Epithelial cell of esophagus (primary cell): ENCODE data around the gene ATG7.
"Not testable (repeated sequence)": the region's sequence is repeated elsewhere in the genome, so short reads cannot be mapped to it uniquely, and the experiment has no call there.

ENCODE experiments used
- DNase-seq: peaks from one replicate; pipeline ENCODE4 v3.0.0; 2010; ENCODE audit warnings: low read depth
- H3K4me3 ChIP-seq: 2 replicates; pipeline ENCODE4 v1.5.1; 2011; ENCODE audit warnings: mild to moderate bottlenecking, low read length, control low read depth
- CTCF ChIP-seq: IDR thresholded peaks from 2 replicates; pipeline ENCODE4 v1.5.1; 2011; ENCODE audit warnings: low read depth, mild to moderate bottlenecking, low read length, control low read depth, inconsistent platforms; ENCODE audit not compliant: insufficient read depth; ENCODE audit errors: missing control alignments

ATG7 gene

GRCh38 chr3:11589706-11590105 is 317.5 kb downstream of the ATG7 start:
- TF ChIP-seq CTCF = no peak
- no peak for DNase-seq
- H3K4me3 ChIP-seq = no peak overlapping the region

- DNase-seq = no peak
- H3K4me3 ChIP-seq = no peak overlapping the region
Measured at GRCh38 chr3:11591002-11591355, 318.8 kb downstream of the ATG7 start.

GRCh38 chr3:11591391-11592282 is 319.4 kb downstream of the ATG7 start:
- TF ChIP-seq CTCF = no peak
- no peak overlapping the region for H3K4me3 ChIP-seq
- peak; percentile 54 for DNase-seq

More at GRCh38 chr3:11591002-11591355, 318.8 kb downstream of the ATG7 start:
- TF ChIP-seq CTCF = no peak

- no peak for TF ChIP-seq CTCF
- H3K4me3 ChIP-seq = no peak overlapping the region
- no peak for DNase-seq
Measured at GRCh38 chr3:11592445-11593298, 320.5 kb downstream of the ATG7 start.

- no peak overlapping the region for H3K4me3 ChIP-seq
- TF ChIP-seq CTCF = no peak
- no peak for DNase-seq
Measured at GRCh38 chr3:11593318-11594034, 321.3 kb downstream of the ATG7 start.

- not testable (repeated sequence) for H3K4me3 ChIP-seq, DNase-seq
Measured at GRCh38 chr3:11595024-11595423, 322.8 kb downstream of the ATG7 start.

- H3K4me3 ChIP-seq = no peak overlapping the region
- DNase-seq = no peak
- no peak for TF ChIP-seq CTCF
Measured at GRCh38 chr3:11596387-11596786, 324.2 kb downstream of the ATG7 start.
